Nephron progenitor cell (in vitro differentiated cells): ENCODE results near the gene VAPA.

Experiments used
- DNase-seq: peaks from one replicate; pipeline ENCODE4 v3.0.0; 2021
- H3K27ac Mint-ChIP-seq: 2 replicates; pipeline ENCODE4 v1.8.0; 2021; ENCODE audit warnings: mild to moderate bottlenecking, moderate library complexity, mixed read lengths
- H3K27me3 Mint-ChIP-seq: 2 replicates; pipeline ENCODE4 v1.8.0; 2021; ENCODE audit warnings: mild to moderate bottlenecking, low read depth, mixed read lengths; ENCODE audit not compliant: poor library complexity
- H3K36me3 Mint-ChIP-seq: 2 replicates; pipeline ENCODE4 v1.8.0; 2021; ENCODE audit warnings: low read depth, mixed read lengths
- H3K4me1 Mint-ChIP-seq: 2 replicates; pipeline ENCODE4 v1.8.0; 2021; ENCODE audit warnings: mixed read lengths
- H3K4me3 Mint-ChIP-seq: 2 replicates; pipeline ENCODE4 v1.8.0; 2021; ENCODE audit warnings: mild to moderate bottlenecking, moderate library complexity, mixed read lengths
- H3K9me3 Mint-ChIP-seq: 2 replicates; pipeline ENCODE4 v1.8.0; 2021; ENCODE audit warnings: mild to moderate bottlenecking, moderate library complexity, mixed read lengths
- TF ChIP-seq, protein P1 (sequence below): fragments of 200-600 bp; sonication (generic); IDR thresholded peaks from 2 replicates; pipeline ENCODE4 v1.5.0; 2021; ENCODE audit warnings: antibody characterized with exemption

The VAPA gene

DNA sequence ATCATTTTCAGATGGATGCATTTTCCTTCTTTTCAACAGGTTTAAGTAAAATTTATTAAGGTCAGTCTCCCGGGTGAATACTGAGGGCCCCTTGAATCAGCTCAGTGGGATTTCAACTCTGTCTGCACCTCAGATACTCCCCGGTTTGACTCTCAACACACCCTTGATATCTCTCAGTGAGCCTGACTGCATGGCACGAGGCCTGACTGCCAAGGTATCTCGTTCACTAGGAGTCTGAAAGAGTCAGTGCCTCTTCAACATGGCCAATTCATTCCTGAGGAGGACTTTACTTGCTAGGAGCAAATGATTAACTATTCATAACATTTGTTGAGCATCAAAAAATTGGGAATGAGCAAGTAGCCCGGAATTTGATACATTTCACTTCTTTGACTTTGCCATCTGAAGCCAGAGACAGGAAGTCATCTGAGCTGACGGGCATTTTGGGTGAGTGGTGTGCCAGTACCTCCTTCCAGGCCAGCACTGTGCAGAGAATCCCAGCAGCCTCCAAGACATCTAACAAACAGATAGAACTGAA, 81.0 kb downstream of the VAPA start:
- Mint-ChIP-seq H3K4me3 (no peak overlapping the region), H3K27me3 (peaks cover 3% of the 10 kb centered on the region), H3K27ac (no peak overlapping the region), H3K36me3 (peaks cover 14% of the 10 kb centered on the region), H3K9me3 (peaks cover 35% of the 10 kb centered on the region), H3K4me1 (peaks cover 24% of the 10 kb centered on the region)
- TF ChIP-seq, protein P1, sequence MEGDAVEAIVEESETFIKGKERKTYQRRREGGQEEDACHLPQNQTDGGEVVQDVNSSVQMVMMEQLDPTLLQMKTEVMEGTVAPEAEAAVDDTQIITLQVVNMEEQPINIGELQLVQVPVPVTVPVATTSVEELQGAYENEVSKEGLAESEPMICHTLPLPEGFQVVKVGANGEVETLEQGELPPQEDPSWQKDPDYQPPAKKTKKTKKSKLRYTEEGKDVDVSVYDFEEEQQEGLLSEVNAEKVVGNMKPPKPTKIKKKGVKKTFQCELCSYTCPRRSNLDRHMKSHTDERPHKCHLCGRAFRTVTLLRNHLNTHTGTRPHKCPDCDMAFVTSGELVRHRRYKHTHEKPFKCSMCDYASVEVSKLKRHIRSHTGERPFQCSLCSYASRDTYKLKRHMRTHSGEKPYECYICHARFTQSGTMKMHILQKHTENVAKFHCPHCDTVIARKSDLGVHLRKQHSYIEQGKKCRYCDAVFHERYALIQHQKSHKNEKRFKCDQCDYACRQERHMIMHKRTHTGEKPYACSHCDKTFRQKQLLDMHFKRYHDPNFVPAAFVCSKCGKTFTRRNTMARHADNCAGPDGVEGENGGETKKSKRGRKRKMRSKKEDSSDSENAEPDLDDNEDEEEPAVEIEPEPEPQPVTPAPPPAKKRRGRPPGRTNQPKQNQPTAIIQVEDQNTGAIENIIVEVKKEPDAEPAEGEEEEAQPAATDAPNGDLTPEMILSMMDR, result no peak
- DNase-seq, result no peak

DNA sequence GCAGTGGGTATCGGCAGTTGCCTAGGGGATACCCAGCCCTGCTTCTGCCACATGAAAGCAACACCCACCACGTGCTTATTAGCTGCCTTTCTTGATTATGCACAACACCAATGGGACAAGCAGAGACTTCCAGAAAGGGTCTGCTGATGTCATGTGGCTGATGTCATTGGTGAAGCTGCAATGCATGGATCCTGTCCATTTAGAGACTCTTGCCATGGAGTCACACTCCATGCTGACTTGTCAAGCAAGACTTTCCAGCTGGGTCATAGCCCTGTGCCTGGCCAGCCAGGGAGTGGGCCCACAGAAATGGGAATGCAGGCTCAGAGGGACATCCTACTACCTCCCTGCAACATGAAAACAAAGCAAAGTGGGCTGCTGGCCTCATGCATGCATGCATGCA, 81.8 kb downstream of the VAPA start:
- Mint-ChIP-seq H3K9me3 (peaks cover 43% of the 10 kb centered on the region), H3K4me1 (peaks cover 24% of the 10 kb centered on the region), H3K27ac (no peak overlapping the region), H3K36me3 (peaks cover 18% of the 10 kb centered on the region), H3K27me3 (peaks cover 3% of the 10 kb centered on the region), H3K4me3 (no peak overlapping the region)
- TF ChIP-seq, protein P1, result no peak
- DNase-seq, result no peak

DNA sequence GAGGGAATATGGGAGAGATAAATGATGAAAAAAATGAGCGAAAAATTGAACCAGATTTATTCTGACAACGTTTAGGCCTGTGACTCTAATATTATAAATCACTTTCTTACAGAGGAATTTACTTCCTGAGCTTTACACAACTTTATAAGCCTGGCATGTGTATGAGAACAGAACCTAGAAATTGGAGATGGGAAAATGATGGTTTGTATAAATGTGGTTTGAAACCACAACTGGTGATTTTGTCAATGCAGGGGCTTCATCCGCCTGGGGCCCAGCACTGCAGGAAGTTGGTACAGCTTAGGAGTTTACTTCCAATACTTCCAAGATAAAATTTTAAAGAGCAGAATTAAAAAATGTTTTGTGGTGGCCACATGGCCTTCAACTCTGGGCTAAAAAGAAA, 82.3 kb downstream of the VAPA start:
- H3K27me3 Mint-ChIP-seq, result peaks cover 3% of the 10 kb centered on the region
- H3K4me1 Mint-ChIP-seq, result peaks cover 24% of the 10 kb centered on the region
- TF ChIP-seq, protein P1, result no peak

DNA sequence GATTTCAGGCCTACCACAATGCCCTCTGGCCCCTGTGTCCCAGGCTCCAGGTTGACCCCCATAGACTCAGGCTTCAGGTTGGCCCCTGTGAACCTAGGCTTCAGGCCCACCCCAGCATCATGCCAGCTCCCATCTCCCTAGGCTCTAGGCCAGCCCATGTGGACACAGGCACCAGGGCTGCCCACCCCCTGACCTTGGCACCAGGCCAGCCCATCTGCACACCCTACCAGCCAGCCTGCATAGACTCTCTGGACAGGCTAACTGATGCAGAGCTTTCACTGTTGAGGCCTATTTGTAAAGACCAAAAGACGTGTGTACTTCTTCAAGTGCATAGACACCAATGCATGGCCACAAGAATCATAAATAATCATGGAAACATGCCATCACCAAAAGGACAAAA, 83.9 kb downstream of the VAPA start:
- Mint-ChIP-seq H3K4me3 (no peak overlapping the region), H3K27me3 (no peaks in the 10 kb centered on the region), H3K36me3 (peaks cover 18% of the 10 kb centered on the region), H3K4me1 (peaks cover 22% of the 10 kb centered on the region), H3K27ac (no peak overlapping the region), H3K9me3 (peaks cover 49% of the 10 kb centered on the region)
- TF ChIP-seq, protein P1, result no peak
- DNase-seq, result no peak

More for the DNA sequence above, 82.3 kb downstream of the VAPA start:
- Mint-ChIP-seq H3K4me3 (no peak overlapping the region), H3K27ac (no peak overlapping the region), H3K9me3 (peaks cover 45% of the 10 kb centered on the region), H3K36me3 (peaks cover 18% of the 10 kb centered on the region)
- no peak for DNase-seq

DNA sequence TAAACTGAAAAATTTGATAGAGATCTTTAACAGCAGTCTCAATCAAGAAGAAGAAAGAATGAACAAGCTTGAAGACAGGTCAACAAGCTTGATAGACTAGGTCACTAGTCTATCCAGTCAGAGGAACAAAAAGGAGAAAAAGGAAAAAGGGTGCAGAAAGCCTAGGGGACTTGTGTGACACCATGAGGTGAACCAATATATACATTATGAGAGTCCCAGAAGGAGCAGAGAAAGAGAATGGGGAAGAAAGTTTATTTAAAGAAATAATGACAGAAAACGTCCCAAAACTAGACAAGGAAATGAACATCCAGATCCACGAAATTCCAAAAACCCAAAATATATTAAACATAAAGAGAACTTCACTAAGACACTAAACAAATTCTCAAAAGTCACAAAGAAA, 84.5 kb downstream of the VAPA start:
- Mint-ChIP-seq H3K9me3 (peaks cover 49% of the 10 kb centered on the region), H3K36me3 (peaks cover 18% of the 10 kb centered on the region), H3K4me3 (no peak overlapping the region), H3K4me1 (peaks cover 16% of the 10 kb centered on the region), H3K27ac (no peak overlapping the region), H3K27me3 (no peaks in the 10 kb centered on the region)
- DNase-seq, result no peak
- TF ChIP-seq, protein P1, result no peak

DNA sequence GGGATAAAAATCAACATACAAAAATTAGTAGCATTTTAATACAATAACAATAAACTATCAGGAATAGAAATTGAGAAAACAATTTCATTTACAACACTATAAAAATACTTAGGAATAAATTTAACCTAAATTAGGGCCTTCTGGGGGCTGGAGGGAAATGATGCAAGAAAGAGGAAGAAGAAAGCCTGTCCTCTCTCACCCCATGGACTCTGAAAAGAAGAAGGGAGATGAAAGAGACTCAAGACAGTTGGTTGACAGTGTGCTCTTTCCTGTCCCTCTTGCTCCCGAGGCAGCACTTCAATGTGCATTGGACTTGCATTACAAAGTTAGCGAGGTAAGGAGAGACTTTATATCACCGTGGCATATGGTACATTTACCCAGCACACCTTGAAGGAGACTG, 88.5 kb downstream of the VAPA start:
- no peak for DNase-seq
- Mint-ChIP-seq H3K27ac (no peak overlapping the region), H3K9me3 (peaks cover 36% of the 10 kb centered on the region), H3K27me3 (no peaks in the 10 kb centered on the region), H3K4me1 (peaks cover 13% of the 10 kb centered on the region), H3K36me3 (peaks cover 18% of the 10 kb centered on the region), H3K4me3 (no peak overlapping the region)
- TF ChIP-seq, protein P1, result no peak
